ENCODE data around the gene BABAM2. TPM values are rescaled to one million over a fixed set of nuclear protein-coding genes. Genes with fewer than 3 reads are reported as not detected.
A peak's percentile ranks its signal among the peaks of the same experiment; 100 is the strongest.

The BABAM2 gene
- total RNA-seq, 1 donor from 2014 or later, result 35.3 TPM

GRCh38 chr2:28358668-28359201, 468.2 kb downstream of the BABAM2 start:
- no peaks in the 10 kb centered on the region for H3K27me3 ChIP-seq (ENCODE audit: control insufficient read depth, insufficient read depth, low read length)
- DNase-seq (ENCODE audit: low read depth), result no peak

DNA sequence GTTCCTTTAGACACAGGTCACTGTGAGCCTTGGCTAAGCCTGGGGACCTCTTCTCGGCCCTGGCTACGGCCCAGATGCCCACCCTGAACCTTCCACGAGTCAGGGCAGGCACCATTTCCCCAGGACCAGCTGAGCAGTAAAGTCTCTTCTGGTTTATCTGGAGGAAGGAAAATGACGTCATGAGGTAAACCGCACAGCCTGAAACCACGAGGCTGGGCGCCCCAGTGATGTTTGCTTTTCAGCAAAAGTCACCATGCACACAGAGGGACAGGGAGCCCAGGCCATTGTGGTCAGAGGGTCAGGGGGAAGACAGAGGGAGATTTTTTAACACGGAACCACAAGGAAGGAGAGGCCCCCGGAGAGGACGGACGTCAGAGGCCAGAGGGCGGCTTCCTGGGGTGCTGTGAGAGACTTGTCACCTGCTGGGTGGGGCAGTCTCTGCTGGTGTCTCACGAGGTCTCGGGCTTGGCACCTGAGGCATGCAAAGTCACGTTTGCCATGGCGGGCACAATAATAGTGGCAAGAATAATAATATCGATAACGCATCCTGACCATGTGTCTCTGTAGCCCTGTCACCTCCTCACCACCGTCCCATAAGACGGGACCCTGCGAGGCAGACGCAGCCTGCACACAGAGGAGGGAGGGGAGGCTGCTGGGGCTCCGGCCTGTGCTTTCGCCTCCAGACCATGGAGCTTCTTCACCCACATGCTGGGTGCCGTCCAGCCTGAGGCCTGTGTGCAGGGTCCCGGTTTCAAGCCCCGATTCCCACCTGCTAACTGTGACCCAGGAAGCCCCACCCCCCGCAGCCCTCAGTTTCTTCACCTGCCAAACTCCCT, 468.9 kb downstream of the BABAM2 start:
- TF ChIP-seq, protein P1, sequence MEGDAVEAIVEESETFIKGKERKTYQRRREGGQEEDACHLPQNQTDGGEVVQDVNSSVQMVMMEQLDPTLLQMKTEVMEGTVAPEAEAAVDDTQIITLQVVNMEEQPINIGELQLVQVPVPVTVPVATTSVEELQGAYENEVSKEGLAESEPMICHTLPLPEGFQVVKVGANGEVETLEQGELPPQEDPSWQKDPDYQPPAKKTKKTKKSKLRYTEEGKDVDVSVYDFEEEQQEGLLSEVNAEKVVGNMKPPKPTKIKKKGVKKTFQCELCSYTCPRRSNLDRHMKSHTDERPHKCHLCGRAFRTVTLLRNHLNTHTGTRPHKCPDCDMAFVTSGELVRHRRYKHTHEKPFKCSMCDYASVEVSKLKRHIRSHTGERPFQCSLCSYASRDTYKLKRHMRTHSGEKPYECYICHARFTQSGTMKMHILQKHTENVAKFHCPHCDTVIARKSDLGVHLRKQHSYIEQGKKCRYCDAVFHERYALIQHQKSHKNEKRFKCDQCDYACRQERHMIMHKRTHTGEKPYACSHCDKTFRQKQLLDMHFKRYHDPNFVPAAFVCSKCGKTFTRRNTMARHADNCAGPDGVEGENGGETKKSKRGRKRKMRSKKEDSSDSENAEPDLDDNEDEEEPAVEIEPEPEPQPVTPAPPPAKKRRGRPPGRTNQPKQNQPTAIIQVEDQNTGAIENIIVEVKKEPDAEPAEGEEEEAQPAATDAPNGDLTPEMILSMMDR (IDR thresholded peaks at IDR 0.05; ENCODE audit: insufficient read depth, low read length, poor library complexity, severe bottlenecking), result no peak
- H3K4me3 ChIP-seq (ENCODE audit: low read depth, low read length), result no peak overlapping the region
- no peak for DNase-seq (ENCODE audit: low read depth)
- H3K27me3 ChIP-seq (ENCODE audit: control insufficient read depth, insufficient read depth, low read length), result no peaks in the 10 kb centered on the region
- no peaks in the 10 kb centered on the region for H3K36me3 ChIP-seq (ENCODE audit: control insufficient read depth, insufficient read depth, low read length)

More at GRCh38 chr2:28358668-28359201, 468.2 kb downstream of the BABAM2 start:
- Histone ChIP-seq H3K36me3 (ENCODE audit: control insufficient read depth, insufficient read depth, low read length) (no peaks in the 10 kb centered on the region), H3K4me3 (ENCODE audit: low read depth, low read length) (no peak overlapping the region)
- TF ChIP-seq, protein P1 (IDR thresholded peaks at IDR 0.05; ENCODE audit: insufficient read depth, low read length, poor library complexity, severe bottlenecking), result no peak

GRCh38 chr2:28360058-28360717, 469.7 kb downstream of the BABAM2 start:
- H3K36me3 ChIP-seq (ENCODE audit: control insufficient read depth, insufficient read depth, low read length), result no peaks in the 10 kb centered on the region
- no peaks in the 10 kb centered on the region for H3K27me3 ChIP-seq (ENCODE audit: control insufficient read depth, insufficient read depth, low read length)
- TF ChIP-seq, protein P1 (IDR thresholded peaks at IDR 0.05; ENCODE audit: insufficient read depth, low read length, poor library complexity, severe bottlenecking), result no peak
- H3K4me3 ChIP-seq (ENCODE audit: low read depth, low read length), result no peak overlapping the region
- no peak for DNase-seq (ENCODE audit: low read depth)

GRCh38 chr2:28360718-28361293, 470.3 kb downstream of the BABAM2 start:
- DNase-seq (ENCODE audit: low read depth), result peak; percentile 47
- TF ChIP-seq, protein P1 (IDR thresholded peaks at IDR 0.05; ENCODE audit: insufficient read depth, low read length, poor library complexity, severe bottlenecking), result no peak
- no peaks in the 10 kb centered on the region for H3K36me3 ChIP-seq (ENCODE audit: control insufficient read depth, insufficient read depth, low read length)
- no peak overlapping the region for H3K4me3 ChIP-seq (ENCODE audit: low read depth, low read length)
- no peaks in the 10 kb centered on the region for H3K27me3 ChIP-seq (ENCODE audit: control insufficient read depth, insufficient read depth, low read length)

- Histone ChIP-seq H3K36me3 (ENCODE audit: control insufficient read depth, insufficient read depth, low read length) (no peaks in the 10 kb centered on the region), H3K4me3 (ENCODE audit: low read depth, low read length) (no peak overlapping the region), H3K27me3 (ENCODE audit: control insufficient read depth, insufficient read depth, low read length) (no peaks in the 10 kb centered on the region)
- DNase-seq (ENCODE audit: low read depth), result no peak
- TF ChIP-seq, protein P1 (IDR thresholded peaks at IDR 0.05; ENCODE audit: insufficient read depth, low read length, poor library complexity, severe bottlenecking), result no peak
These were observed 471.6 kb downstream of the BABAM2 start for GRCh38 chr2:28361991-28362710.
